DOHH2 (cell line): ENCODE measurements around the gene IL6.

Experiments used
- EZH2phosphoT487 ChIP-seq: fragments of 200-600 bp; sonication (generic); IDR thresholded peaks from 2 replicates; pipeline ENCODE4 v1.6.1; 2017; ENCODE audit warnings: borderline replicate concordance, mild to moderate bottlenecking, antibody characterized with exemption, low read length, moderate library complexity, mixed read lengths
- TF ChIP-seq, protein P1 (sequence below): fragments of 200-600 bp; sonication (generic); IDR thresholded peaks from one replicate; pipeline ENCODE4 v1.5.1; 2014; ENCODE audit warnings: antibody characterized with exemption, mild to moderate bottlenecking, low read depth, low read length; ENCODE audit not compliant: poor library complexity, severe bottlenecking

DNA sequence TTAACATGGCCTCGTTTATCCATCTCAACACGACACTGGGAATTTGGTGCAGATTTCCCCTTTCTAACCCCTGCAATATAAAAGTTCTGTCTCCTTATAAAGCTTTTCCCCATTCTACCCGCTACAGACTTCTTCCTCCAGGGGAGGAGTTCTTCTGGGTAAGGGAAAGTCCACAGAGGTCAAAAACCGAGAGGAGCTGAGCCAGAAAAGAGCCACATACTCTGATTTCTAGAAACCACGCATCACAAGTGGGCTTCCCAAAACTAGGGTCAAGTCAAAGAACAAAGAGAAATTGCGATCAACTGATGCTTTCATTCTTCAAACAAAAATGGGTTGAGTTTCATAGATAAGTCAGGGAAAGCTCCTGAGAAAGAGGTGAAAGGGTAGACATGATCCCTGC is 6.8 kb downstream of the IL6 start:
- TF ChIP-seq, protein P1, sequence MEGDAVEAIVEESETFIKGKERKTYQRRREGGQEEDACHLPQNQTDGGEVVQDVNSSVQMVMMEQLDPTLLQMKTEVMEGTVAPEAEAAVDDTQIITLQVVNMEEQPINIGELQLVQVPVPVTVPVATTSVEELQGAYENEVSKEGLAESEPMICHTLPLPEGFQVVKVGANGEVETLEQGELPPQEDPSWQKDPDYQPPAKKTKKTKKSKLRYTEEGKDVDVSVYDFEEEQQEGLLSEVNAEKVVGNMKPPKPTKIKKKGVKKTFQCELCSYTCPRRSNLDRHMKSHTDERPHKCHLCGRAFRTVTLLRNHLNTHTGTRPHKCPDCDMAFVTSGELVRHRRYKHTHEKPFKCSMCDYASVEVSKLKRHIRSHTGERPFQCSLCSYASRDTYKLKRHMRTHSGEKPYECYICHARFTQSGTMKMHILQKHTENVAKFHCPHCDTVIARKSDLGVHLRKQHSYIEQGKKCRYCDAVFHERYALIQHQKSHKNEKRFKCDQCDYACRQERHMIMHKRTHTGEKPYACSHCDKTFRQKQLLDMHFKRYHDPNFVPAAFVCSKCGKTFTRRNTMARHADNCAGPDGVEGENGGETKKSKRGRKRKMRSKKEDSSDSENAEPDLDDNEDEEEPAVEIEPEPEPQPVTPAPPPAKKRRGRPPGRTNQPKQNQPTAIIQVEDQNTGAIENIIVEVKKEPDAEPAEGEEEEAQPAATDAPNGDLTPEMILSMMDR = no peak
- no peak for TF ChIP-seq EZH2phosphoT487
